ENCODE data around the gene FRMPD4. TPM values are rescaled to one million over a fixed set of nuclear protein-coding genes. Genes with fewer than 3 reads are reported as not detected.

Gene FRMPD4
- polyA plus RNA-seq, 2 of the 4 experiments (the other 2 are of a cell fraction), result 0.08 to 0.28 TPM

DNA sequence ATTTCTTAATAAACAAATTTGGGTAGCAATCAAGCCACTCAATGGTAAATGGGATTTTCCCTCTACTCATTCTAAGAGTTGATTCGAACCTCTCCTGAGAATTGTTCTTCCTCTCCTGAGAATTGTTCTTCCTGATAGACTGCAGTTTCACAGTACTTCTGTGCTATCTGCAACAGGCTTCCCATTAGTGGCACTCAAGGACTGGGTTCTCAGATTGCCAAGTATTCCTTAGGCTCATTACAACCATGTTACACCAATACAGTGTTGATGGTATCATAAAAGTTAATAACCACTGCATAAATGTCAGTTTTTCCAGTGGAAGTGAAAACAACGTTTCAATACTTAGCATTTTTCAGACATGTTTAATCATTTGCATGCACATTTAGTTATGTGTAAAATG lies 201.6 kb downstream of the FRMPD4 start:
- Histone ChIP-seq H3K27ac (no peak overlapping the region), H3K4me3 (no peak overlapping the region), H3K4me2 (no peak overlapping the region), H3K4me1 (no peaks in the 10 kb centered on the region), H3K9me3 (no peaks in the 10 kb centered on the region)
- FAIRE-seq (no peak), ATAC-seq (no peak), DNase-seq (ENCODE audit: low read depth in 1 of 2, low spot score in 1 of 2) (no peak)
- 32% methylated on average over 2 of the region's 2 CpGs for WGBS (ENCODE audit: missing lambda C conversion rate)
- POLR2A ChIA-PET, result no interaction called here
- CTCF ChIA-PET, result no interaction called here
- TF ChIP-seq PHF8 (IDR thresholded peaks at IDR 0.05; ENCODE audit: borderline replicate concordance, low read depth), result no peak
- no peak for TF ChIP-seq NFE2L2 (conservative IDR thresholded peaks at IDR 0.05; ENCODE audit: low read length)
- no peak for TF ChIP-seq TFCP2L1 (CRISPR knock-in tag; IDR thresholded peaks at IDR 0.05)
- TF ChIP-seq HOXB13 (CRISPR knock-in tag; IDR thresholded peaks at IDR 0.05; ENCODE audit: low read depth), result no peak

DNA sequence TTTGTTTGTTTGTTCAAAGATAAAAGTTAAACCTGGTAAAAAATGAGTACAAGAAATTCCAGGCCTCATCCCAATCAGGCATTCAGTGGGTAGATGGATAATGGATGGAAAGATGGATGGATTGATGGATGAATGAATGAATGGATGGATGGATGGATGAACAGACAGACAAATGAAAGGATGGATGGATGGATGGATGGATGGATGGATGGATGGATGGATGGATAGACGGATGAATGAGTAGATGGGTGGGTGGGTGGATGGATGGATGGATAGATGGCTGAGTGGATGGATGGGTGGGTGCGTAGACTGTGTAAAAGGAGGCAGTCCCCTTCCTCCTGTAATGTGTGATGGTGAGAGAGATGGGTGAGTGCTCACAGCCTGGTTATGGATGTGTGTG lies 206.7 kb downstream of the FRMPD4 start:
- 69% methylated on average over 2 of the region's 2 CpGs for WGBS (ENCODE audit: missing lambda C conversion rate)
- Histone ChIP-seq H3K4me2 (no peak overlapping the region), H3K4me1 (no peaks in the 10 kb centered on the region), H3K9me3 (no peaks in the 10 kb centered on the region), H3K27ac (no peak overlapping the region), H3K4me3 (no peak overlapping the region)
- FAIRE-seq (no peak), DNase-seq (ENCODE audit: low read depth in 1 of 2, low spot score in 1 of 2) (no peak), ATAC-seq (no peak)
- POLR2A ChIA-PET, result no interaction called here
- TF ChIP-seq TFCP2L1 (CRISPR knock-in tag; IDR thresholded peaks at IDR 0.05) (no peak), GATA3 (IDR thresholded peaks at IDR 0.05; ENCODE audit: borderline replicate concordance) (no peak), EHF (CRISPR knock-in tag; IDR thresholded peaks at IDR 0.05) (no peak), BHLHE40 (IDR thresholded peaks at IDR 0.05; ENCODE audit: low read depth, low read length) (no peak), NPAS2 (CRISPR knock-in tag; IDR thresholded peaks at IDR 0.05; ENCODE audit: borderline replicate concordance) (no peak), FOXS1 (CRISPR knock-in tag; IDR thresholded peaks at IDR 0.05) (no peak), HOXB5 (CRISPR knock-in tag; IDR thresholded peaks at IDR 0.05) (no peak), HEYL (CRISPR knock-in tag; IDR thresholded peaks at IDR 0.05) (no peak), RFX5 (IDR thresholded peaks at IDR 0.05) (no peak), ZNF302 (CRISPR knock-in tag; IDR thresholded peaks at IDR 0.05) (no peak)
- TF ChIP-seq, protein P1, sequence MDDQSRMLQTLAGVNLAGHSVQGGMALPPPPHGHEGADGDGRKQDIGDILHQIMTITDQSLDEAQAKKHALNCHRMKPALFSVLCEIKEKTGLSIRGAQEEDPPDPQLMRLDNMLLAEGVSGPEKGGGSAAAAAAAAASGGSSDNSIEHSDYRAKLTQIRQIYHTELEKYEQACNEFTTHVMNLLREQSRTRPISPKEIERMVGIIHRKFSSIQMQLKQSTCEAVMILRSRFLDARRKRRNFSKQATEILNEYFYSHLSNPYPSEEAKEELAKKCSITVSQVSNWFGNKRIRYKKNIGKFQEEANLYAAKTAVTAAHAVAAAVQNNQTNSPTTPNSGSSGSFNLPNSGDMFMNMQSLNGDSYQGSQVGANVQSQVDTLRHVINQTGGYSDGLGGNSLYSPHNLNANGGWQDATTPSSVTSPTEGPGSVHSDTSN (IDR thresholded peaks at IDR 0.05), result no peak
- TF ChIP-seq, protein P2, sequence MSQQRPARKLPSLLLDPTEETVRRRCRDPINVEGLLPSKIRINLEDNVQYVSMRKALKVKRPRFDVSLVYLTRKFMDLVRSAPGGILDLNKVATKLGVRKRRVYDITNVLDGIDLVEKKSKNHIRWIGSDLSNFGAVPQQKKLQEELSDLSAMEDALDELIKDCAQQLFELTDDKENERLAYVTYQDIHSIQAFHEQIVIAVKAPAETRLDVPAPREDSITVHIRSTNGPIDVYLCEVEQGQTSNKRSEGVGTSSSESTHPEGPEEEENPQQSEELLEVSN (IDR thresholded peaks at IDR 0.05; ENCODE audit: borderline replicate concordance, low read depth), result no peak
- TF ChIP-seq, protein P3, sequence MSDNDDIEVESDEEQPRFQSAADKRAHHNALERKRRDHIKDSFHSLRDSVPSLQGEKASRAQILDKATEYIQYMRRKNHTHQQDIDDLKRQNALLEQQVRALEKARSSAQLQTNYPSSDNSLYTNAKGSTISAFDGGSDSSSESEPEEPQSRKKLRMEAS (IDR thresholded peaks at IDR 0.05), result no peak
- CTCF ChIA-PET, result no interaction called here

DNA sequence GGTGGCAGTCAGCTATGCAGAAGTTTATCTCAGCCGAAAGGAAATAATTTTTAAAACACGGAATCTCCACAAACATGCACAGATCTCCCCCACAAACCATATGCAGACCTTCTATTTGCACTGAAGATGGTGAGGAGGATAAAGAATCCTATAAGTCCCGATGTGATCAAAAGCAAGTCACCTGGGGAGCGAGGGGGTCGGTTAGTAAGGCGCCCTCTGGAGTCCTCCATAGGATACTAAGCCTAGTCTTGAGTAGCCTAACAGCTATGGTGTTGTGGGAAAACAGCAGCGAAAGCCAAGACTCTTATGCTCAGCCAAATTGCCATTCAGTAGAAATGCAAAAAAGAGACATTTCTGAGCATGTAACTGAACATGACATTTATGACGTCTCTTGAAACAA lies 210.9 kb downstream of the FRMPD4 start:
- Histone ChIP-seq H3K9me3 (no peaks in the 10 kb centered on the region), H3K4me1 (no peaks in the 10 kb centered on the region), H3K27ac (no peak overlapping the region), H3K4me2 (no peak overlapping the region), H3K4me3 (no peak overlapping the region)
- no peak for TF ChIP-seq NPAS2 (CRISPR knock-in tag; IDR thresholded peaks at IDR 0.05; ENCODE audit: borderline replicate concordance)
- TF ChIP-seq, protein P4, sequence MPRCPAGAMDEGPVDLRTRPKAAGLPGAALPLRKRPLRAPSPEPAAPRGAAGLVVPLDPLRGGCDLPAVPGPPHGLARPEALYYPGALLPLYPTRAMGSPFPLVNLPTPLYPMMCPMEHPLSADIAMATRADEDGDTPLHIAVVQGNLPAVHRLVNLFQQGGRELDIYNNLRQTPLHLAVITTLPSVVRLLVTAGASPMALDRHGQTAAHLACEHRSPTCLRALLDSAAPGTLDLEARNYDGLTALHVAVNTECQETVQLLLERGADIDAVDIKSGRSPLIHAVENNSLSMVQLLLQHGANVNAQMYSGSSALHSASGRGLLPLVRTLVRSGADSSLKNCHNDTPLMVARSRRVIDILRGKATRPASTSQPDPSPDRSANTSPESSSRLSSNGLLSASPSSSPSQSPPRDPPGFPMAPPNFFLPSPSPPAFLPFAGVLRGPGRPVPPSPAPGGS (IDR thresholded peaks at IDR 0.05), result no peak
- WGBS (ENCODE audit: missing lambda C conversion rate), result 70% methylated on average over 8 of the region's 8 CpGs
- FAIRE-seq (no peak), DNase-seq (ENCODE audit: low read depth in 1 of 2, low spot score in 1 of 2) (peak in 1 of 2 experiments; percentile 5), ATAC-seq (no peak)
- ChIA-PET CTCF (no interaction called here), POLR2A (no interaction called here)

DNA sequence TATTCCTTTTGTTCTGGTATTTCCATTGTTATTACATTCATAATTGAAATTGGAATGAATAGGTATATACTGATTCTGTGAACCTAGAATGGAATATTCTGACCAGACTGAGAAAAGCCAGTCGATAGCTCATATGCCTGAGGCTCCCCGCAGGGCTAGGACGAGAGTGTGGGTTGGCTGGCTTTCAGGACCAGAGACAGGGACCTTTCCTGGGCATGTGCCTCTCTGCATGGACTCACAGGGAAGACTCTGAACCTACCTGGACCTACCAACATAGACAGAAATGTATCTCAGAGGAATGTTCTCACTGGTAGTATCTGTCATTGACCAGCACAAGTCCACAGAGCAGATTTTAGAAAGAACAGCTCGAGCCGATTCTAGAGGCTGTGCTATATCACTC lies 214.6 kb downstream of the FRMPD4 start:
- no peak for DNase-seq (ENCODE audit: low read depth in 1 of 2, low spot score in 1 of 2)
- Histone ChIP-seq H3K4me2 (no peak overlapping the region), H3K4me1 (no peaks in the 10 kb centered on the region), H3K27ac (no peak overlapping the region), H3K4me3 (no peak overlapping the region), H3K9me3 (no peaks in the 10 kb centered on the region)
- ChIA-PET POLR2A (no interaction called here), CTCF (interaction anchor here (1.2 kb wide), 1 partner anchor 15 kb away, joined by 3 read pairs; no protein-coding TSS in a partner anchor)
- peak; percentile 78 for FAIRE-seq
- no peak for ATAC-seq
- TF ChIP-seq, protein P5, sequence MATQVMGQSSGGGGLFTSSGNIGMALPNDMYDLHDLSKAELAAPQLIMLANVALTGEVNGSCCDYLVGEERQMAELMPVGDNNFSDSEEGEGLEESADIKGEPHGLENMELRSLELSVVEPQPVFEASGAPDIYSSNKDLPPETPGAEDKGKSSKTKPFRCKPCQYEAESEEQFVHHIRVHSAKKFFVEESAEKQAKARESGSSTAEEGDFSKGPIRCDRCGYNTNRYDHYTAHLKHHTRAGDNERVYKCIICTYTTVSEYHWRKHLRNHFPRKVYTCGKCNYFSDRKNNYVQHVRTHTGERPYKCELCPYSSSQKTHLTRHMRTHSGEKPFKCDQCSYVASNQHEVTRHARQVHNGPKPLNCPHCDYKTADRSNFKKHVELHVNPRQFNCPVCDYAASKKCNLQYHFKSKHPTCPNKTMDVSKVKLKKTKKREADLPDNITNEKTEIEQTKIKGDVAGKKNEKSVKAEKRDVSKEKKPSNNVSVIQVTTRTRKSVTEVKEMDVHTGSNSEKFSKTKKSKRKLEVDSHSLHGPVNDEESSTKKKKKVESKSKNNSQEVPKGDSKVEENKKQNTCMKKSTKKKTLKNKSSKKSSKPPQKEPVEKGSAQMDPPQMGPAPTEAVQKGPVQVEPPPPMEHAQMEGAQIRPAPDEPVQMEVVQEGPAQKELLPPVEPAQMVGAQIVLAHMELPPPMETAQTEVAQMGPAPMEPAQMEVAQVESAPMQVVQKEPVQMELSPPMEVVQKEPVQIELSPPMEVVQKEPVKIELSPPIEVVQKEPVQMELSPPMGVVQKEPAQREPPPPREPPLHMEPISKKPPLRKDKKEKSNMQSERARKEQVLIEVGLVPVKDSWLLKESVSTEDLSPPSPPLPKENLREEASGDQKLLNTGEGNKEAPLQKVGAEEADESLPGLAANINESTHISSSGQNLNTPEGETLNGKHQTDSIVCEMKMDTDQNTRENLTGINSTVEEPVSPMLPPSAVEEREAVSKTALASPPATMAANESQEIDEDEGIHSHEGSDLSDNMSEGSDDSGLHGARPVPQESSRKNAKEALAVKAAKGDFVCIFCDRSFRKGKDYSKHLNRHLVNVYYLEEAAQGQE (IDR thresholded peaks at IDR 0.05), result peak; percentile 38; the same call in 1 of the 2 replicates
- no peak for TF ChIP-seq FOSB (CRISPR knock-in tag; IDR thresholded peaks at IDR 0.05)
- TF ChIP-seq, protein P6, sequence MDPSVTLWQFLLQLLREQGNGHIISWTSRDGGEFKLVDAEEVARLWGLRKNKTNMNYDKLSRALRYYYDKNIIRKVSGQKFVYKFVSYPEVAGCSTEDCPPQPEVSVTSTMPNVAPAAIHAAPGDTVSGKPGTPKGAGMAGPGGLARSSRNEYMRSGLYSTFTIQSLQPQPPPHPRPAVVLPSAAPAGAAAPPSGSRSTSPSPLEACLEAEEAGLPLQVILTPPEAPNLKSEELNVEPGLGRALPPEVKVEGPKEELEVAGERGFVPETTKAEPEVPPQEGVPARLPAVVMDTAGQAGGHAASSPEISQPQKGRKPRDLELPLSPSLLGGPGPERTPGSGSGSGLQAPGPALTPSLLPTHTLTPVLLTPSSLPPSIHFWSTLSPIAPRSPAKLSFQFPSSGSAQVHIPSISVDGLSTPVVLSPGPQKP (IDR thresholded peaks at IDR 0.05; ENCODE audit: low read depth, low read length), result no peak
- 54% methylated on average over 5 of the region's 5 CpGs for WGBS (ENCODE audit: missing lambda C conversion rate)

Measured in A549 (cell line).